ENCODE results near the gene UNC45A. TPM values are rescaled to one million over a fixed set of nuclear protein-coding genes. Genes with fewer than 3 reads are reported as not detected.

UNC45A gene
- total and polyA plus RNA-seq, 2 of the 13 experiments (the other 11 are each of a cell fraction or from before 2014, with no cell fraction given), result 33.8 to 39.7 TPM

- in situ Hi-C loops (cut with HindIII; ENCODE audit: extremely low pct_ligation_motif_present, low pct_unique_long_range_greater_than_20kb) (no loop called here), intact Hi-C loops (cut with micrococcal nuclease; ENCODE audit: unreplicated experiment) (no loop called here)
- no peak for FAIRE-seq
- DNase-seq (ENCODE audit: low spot score), result no peak
- Histone ChIP-seq H3K4me2 (ENCODE audit: low read depth, low read length) (no peak overlapping the region), H3K27me3 (ENCODE audit: control insufficient read depth in 1 of 2, insufficient read depth in 2 of 2, low read length in 2 of 2) (no peaks in the 10 kb centered on the region), H3K27ac (ENCODE audit: extremely low read length, insufficient read depth, low read length) (no peak overlapping the region), H3K79me2 (ENCODE audit: insufficient read depth, low read length) (no peaks in the 10 kb centered on the region), H3K9me3 (ENCODE audit: low read length) (no peaks in the 10 kb centered on the region), H3K9ac (ENCODE audit: insufficient read depth, low read depth, low read length) (no peak overlapping the region), H3K4me3 (replicated peaks in 1 of 3; ENCODE audit: insufficient read depth in 1 of 3, low read depth in 2 of 3, low read length in 3 of 3) (no peak overlapping the region), H3K36me3 (replicated peaks in 1 of 2; ENCODE audit: control insufficient read depth in 1 of 2, insufficient read depth in 2 of 2, low read length in 2 of 2) (peaks cover 13 to 57% of the 10 kb centered on the region in 2 experiments), H2AFZ (ENCODE audit: low read length) (no peak overlapping the region), H3K4me1 (ENCODE audit: insufficient read depth, low read length) (peaks cover 9% of the 10 kb centered on the region; the same call in 1 of the 2 replicates), H4K20me1 (ENCODE audit: insufficient read depth, low read length) (no peaks in the 10 kb centered on the region)
- TF ChIP-seq BHLHE40 (IDR thresholded peaks at IDR 0.05; ENCODE audit: low read length) (no peak), BRD4 (CRISPR knock-in tag; IDR thresholded peaks at IDR 0.05) (no peak), BORCS8-MEF2B (CRISPR knock-in tag; IDR thresholded peaks at IDR 0.05) (no peak), ARID2 (CRISPR knock-in tag; IDR thresholded peaks at IDR 0.05; ENCODE audit: borderline replicate concordance) (no peak), REST (IDR thresholded peaks at IDR 0.05; ENCODE audit: borderline replicate concordance in 1 of 2, low read depth in 1 of 2, low read length in 2 of 2) (no peak), KLF13 (CRISPR knock-in tag; IDR thresholded peaks at IDR 0.05) (no peak), FOXP4 (CRISPR knock-in tag; IDR thresholded peaks at IDR 0.05) (no peak), ZNF431 (CRISPR knock-in tag; IDR thresholded peaks at IDR 0.05; ENCODE audit: borderline replicate concordance, low read depth) (no peak), ZZZ3 (CRISPR knock-in tag; IDR thresholded peaks at IDR 0.05; ENCODE audit: borderline replicate concordance) (no peak), ATF7-NPFF (CRISPR knock-in tag; IDR thresholded peaks at IDR 0.05; ENCODE audit: low read depth) (no peak), ZBTB42 (CRISPR knock-in tag; IDR thresholded peaks at IDR 0.05) (no peak)
- no TSS peak for BruUV-seq (replicated peaks)
- no peak for ATAC-seq
- whole genome bisulfite sequencing (ENCODE audit: low lambda C conversion rate), result 91% methylated on average over 11 of the region's 15 CpGs
- ChIA-PET CTCF (ENCODE audit: low intra/inter-chr PET ratio, low total read pairs) (no interaction called here), POLR2A (no interaction called here)
Measured at GRCh38 chr15:90907051-90907660, 27.9 kb upstream of the UNC45A start.

Measured in HepG2 (cell line).